ENCODE results near the gene PLXNA4. TPM values are rescaled to one million over a fixed set of nuclear protein-coding genes. Genes with fewer than 3 reads are reported as not detected.

Gene PLXNA4
- total and polyA plus RNA-seq, 8 donors = 1.9 to 6.6 (median 3.4) TPM

DNA sequence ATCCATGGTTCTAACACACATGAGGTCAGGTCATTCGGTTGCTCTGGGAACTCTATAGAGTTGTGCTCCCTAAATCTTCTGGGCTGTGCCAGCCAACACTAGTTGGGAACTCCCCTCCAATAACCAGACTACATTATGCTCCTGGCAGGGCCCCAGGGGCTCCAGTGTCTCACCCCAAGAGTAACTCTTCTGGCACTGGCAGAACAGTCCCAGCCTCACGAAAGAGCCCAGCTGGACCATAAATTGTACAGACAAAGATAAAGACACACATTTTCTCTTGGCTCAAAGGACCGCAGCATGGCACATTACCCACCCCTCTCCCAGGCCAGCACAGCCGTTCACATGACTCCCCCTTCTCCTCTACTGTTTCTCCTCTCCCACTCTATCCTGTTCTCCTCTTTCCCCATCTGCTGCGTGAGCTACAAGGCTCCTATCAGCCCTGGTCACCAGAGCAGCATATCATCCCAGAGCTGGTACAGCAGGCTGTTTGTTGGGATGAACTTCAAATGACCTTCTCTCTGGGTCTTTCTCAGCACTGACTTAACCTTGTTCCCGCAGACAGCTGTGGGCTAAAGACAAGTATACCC, 230.6 kb downstream of the PLXNA4 start:
- intact Hi-C loops (cut with DNase I) = no loop called here
- Histone ChIP-seq H3K36me3 (no peaks in the 10 kb centered on the region), H3K4me3 (no peak overlapping the region), H3K27me3 (peaks cover 0 to 19% of the 10 kb centered on the region in 2 donors), H3K9me3 (no peaks in the 10 kb centered on the region), H3K27ac (no peak overlapping the region), H3K4me1 (no peaks in the 10 kb centered on the region)
- no peak for ATAC-seq
- no peak for DNase-seq
- TF ChIP-seq CTCF (IDR thresholded peaks at IDR 0.05) = no peak

DNA sequence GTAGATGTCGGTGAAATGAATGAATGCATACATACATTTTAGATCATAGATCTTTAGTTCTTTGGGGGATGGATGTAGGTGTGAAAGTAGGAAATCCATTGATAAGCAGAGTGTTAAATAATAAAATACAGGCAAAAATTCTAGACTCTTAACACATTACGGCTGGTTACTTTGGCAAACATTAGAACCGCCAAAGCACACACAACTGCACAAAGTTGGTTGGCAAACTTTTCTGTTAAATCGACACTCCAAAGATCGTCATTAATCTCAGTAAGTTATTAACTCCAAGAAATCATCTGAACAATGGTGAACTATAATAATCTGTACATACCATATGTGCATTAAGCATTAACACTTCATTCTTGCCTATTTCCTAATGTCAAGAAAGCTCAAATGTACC, 231.2 kb downstream of the PLXNA4 start:
- TF ChIP-seq CTCF (IDR thresholded peaks at IDR 0.05) = no peak
- DNase-seq (no peak), ATAC-seq (no peak)
- Histone ChIP-seq H3K9me3 (no peaks in the 10 kb centered on the region), H3K27me3 (peaks cover 0 to 19% of the 10 kb centered on the region in 2 donors), H3K27ac (no peak overlapping the region), H3K36me3 (no peaks in the 10 kb centered on the region), H3K4me1 (no peaks in the 10 kb centered on the region), H3K4me3 (no peak overlapping the region)
- intact Hi-C loops (cut with DNase I) = no loop called here

DNA sequence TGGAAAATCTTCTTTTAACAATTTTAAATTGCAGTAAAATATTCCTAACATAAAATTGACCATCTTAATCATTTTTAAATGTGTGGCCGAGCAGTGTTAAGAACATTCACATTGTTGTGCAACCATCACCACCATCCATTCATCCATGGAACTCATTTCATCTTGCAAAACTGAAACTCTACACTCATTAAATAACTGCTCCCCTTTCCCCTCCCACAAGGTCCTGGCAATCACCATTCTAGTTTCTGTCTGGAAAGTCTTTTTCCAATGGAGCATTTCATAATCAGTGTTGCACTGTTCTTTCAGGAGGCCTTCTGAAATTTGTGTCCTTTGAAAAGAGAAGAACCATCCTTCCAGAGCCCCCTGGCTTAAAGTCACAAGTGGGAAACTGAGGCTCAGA, 233.1 kb downstream of the PLXNA4 start:
- Histone ChIP-seq H3K9me3 (no peaks in the 10 kb centered on the region), H3K27me3 (peaks cover 0 to 7% of the 10 kb centered on the region in 2 donors), H3K4me3 (no peak overlapping the region), H3K27ac (no peak overlapping the region), H3K4me1 (no peaks in the 10 kb centered on the region), H3K36me3 (no peaks in the 10 kb centered on the region)
- DNase-seq (peak in 2 of 4 donors; percentile 30 to 55), ATAC-seq (peak; percentile 49)
- intact Hi-C loops (cut with DNase I) = no loop called here
- no peak for TF ChIP-seq CTCF (IDR thresholded peaks at IDR 0.05)

DNA sequence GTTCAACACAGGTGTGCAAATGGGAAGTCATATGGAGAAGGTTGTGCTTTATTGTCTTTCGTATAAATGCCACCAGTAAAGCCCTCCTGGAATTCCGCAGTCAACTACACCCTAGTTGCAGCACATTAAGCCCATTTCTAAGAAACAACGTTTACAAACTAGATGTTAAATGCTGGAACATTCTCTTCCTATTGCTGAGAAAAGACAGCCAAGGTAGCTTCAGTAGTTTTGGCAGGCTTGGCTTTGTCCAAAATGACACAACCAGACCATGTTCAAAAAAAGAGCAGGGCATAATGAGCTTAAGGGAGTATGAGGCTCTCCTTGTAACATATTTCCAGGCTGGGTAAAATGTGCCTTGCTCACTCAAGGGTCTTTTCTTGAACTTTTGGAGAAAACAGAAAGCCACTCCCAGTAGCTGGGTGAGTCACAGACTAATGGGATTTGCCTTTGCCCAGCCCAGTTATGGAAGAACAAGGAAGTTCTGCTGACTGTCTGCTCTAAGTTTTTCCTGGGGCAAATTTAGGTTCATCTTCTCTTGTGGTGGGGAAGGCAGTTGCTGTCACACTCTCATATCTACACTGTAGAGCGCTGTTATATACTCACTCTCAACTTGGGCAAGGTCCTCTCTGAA, 238.7 kb downstream of the PLXNA4 start:
- H3K36me3 ChIP-seq = no peaks in the 10 kb centered on the region
- no peak overlapping the region for H3K4me3 ChIP-seq
- peaks cover 0 to 7% of the 10 kb centered on the region in 2 donors for H3K27me3 ChIP-seq
- ATAC-seq (no peak), DNase-seq (no peak)
- TF ChIP-seq CTCF (IDR thresholded peaks at IDR 0.05) = no peak
- intact Hi-C loops (cut with DNase I) = no loop called here
- no peaks in the 10 kb centered on the region for H3K9me3 ChIP-seq
- no peaks in the 10 kb centered on the region for H3K4me1 ChIP-seq
- H3K27ac ChIP-seq = no peak overlapping the region

- Histone ChIP-seq H3K27ac (no peak overlapping the region), H3K36me3 (no peaks in the 10 kb centered on the region), H3K4me1 (no peaks in the 10 kb centered on the region), H3K27me3 (peaks cover 0 to 7% of the 10 kb centered on the region in 2 donors), H3K9me3 (no peaks in the 10 kb centered on the region), H3K4me3 (no peak overlapping the region)
- no peak for ATAC-seq
- no peak for DNase-seq
- intact Hi-C loops (cut with DNase I) = no loop called here
- no peak for TF ChIP-seq CTCF (IDR thresholded peaks at IDR 0.05)
Measured at GRCh38 chr7:132336797-132337196, 239.5 kb downstream of the PLXNA4 start.
